Stimulated activated CD4-positive, alpha-beta T cell treated with anti-CD3 and anti-CD28 coated beads, Interleukin-1b, Interleukin-23, amount 100 ng/mL, for 48 hours (primary cell): ENCODE data around the gene NRP1.

Experiments used
- DNase-seq: peaks from one replicate; pipeline ENCODE4 v3.0.0-alpha.2; 2020

Gene NRP1

DNA sequence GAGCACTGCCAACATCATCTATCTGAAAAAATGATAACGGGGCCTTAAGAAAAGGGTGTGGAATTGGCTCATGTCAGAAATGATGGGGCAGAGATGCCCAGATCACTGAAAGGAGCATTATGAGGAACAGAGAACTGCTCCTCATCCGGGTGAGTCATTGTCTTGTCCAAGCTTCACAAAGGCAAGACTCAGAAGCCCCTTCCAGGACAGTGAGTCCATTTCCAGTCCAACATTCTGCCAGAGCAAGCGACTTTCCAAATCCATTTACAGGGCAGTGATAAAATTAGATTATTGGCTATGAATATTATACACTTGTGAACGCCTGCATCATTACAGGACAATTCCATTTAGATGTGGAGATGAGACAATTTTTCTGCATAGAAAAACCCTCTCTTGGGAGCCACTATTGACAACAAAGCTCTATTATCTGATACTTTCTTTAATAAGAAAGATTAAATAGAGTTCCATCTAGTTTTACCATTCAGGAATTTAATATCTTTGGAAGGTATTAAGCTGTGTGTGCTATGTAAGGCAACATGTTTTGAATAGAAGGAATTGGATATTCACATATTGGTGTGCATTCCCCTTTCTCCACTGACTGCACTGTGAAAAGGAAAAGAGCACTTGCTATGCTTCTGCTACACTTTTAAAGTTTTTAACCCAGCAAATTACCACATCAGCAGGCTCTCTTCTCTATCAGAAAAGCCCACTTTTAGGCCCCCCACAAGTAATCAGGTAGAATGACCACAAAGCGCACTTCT is 159.6 kb downstream of the NRP1 start:
- DNase-seq = no peak

DNA sequence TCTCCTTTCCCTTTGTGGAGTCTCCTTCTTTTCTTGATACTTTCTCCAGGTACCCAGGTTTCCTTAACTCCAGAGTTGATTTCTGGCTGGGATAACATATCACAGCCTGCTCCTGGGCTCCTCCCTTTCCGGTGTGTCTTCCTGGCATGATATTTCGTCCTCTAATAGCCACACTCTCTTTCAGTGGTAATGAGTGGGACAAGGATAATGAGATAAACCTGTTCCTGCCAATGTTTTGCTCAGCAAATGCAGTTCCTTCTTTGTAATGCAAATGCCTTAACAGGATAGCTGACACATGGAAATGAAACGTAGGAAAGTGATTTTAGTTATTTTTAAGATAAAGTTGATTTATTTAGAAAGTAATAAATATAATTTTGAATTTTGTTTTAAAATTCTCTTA is 168.6 kb downstream of the NRP1 start:
- DNase-seq = no peak

DNA sequence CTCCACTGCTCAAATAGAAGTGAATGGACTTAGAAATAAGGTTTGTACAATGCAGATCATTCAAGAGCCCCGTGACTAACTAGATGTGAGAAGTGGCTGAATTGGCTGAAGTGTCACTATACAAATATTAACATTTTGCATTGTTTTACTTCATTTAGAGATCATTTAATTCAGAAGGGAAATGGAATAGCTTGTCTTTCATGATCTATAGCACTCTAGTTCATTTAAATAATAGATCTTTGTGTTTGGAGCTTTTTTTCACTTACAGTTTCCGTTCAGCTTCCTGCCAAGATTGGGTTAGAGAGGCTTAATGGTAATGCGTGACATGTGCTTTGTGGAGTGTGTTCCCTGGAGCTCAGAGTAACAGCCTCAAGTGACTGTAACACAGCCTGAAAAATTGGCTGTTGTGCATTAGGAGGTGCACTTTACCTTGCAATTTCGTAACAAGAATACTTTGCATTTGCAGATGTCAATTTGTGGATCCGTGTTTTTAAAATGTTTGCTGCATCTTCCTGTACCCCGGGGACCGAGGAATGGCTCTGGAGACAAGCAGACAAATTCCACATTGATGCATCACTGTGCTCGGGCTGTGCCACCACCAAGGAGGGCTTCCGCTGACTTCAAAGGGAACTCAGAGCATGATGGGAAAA is 170.3 kb downstream of the NRP1 start:
- no peak for DNase-seq

GRCh38 chr10:33162248-33162575 is 172.3 kb downstream of the NRP1 start:
- DNase-seq = no peak

DNA sequence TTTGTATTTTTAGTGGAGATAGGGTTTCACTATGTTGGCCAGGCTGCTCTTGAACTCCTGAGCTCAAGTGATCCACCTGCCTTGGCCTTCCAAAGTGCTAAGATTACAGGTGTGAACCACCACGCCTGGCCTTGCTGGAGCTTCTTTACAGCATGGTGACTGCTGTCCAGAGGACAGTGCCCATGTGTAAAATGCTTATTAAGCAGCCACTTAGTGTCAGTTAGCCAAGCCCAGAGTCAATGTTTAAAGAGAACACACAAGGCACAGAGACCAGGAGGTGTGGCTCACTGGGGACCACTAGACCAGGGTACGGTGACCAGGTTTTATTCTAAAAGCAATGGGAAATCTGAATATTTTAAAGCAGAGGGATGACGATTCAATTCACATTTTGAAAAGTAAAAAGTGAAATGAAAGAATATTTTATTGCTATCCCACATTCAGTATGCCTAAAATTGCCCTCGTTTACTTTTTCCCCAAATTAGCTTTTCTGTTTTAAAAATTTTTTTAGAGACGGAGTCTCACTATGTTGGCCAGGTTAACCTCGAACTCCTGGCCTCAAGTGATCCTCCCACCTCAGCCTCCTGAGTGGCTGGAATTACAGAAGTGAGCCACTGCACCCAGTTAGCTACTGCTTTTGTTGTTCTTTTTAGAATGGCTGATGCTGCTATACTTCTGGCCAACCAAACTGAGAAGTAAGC is 172.8 kb downstream of the NRP1 start:
- no peak for DNase-seq

DNA sequence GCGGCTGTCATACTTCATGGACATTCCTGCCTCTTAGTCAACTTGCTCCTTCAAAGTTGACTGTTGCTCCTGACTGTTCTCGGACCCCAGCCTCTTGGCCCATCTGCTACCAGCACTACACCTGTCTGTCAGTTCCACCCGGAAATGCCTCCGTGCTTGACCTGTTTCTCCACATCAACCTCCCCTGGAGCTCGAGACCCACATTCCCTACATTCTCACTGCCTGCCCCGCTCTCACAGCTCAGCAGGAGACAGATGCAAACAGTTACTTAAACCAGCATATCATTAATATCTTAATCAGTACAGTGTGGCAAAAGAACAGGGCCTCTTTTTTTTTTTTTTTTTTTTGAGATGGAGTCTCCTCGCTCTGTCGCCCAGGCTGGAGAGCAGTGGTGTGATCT is 174.3 kb downstream of the NRP1 start:
- DNase-seq = no peak

GRCh38 chr10:33157103-33157502 is 177.4 kb downstream of the NRP1 start:
- no peak for DNase-seq

DNA sequence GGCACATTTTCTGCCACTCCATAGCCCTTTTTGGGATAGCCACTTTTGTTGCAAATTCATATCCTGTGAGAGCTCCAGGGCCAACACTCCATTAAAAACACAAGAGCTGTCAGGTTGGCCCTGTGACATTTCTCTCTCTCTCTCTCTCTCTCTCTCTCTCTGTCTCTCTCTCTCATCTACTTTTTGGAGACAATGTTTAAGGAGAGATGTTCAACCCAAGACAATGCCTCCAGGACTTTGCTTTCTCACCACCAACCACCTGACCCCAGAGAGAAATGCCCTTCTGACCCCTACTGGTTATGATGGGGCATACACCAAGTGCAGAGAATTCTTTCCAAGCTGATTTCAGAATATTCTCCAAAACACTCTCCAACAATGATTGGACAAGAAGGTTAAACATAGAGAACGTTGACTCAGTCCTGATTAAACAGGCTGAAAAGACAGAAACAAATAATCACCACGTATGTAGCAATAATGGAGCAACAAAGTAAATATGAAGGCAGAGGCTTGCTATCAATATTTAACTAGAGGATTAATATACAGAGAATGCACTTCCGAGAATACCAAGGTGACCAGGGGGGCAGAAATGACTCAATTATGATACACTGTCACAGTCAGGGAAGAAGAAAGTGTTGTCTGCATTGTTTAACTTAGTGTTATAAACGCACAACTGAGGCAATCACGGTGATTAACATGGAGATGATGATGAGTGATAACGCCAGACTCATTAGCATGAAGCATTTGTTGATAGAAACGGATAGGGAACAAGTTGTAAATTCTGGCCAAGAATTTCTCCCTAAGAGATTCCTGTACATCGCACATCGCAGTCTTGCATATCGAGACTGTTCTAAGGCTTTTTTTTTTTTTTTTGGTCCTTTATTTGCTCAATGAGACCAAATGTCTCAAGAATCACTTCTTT is 178.5 kb downstream of the NRP1 start:
- DNase-seq = peak; percentile 39

DNA sequence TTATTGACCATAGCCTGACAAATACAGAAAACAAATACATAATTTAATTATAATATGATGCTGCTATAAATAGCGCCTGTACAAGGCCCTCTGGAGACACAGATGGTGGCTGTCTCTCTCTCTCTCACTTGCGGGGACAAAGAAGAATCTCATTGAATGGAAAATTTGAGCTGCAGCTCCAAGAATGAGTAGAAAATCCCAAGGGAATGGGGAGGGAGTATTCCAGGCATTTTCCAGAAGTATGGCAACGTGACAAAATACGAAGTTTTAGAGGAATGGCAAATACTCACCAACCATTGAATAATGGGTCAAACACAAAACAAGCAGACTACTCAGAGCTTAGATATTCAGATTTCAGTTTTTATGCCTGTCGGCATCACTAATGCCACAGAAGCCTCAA is 179.9 kb downstream of the NRP1 start:
- no peak for DNase-seq

DNA sequence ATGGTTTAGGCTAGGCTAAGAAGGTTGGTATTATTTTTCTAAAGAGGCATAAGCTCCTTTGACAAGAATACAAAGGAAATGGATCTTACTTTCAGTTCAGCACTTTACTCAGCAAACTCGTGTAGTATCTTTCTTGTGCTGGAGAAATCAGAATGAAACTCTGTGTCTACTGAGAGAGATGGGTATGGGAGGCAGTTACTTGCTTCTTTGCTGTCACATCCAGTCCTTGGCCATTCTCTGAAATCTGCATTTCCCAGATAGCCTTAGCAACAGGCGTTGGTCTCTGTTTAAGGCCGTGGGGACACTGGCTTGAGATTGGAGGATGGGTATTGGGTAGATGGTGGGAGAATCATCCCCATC is 180.5 kb downstream of the NRP1 start:
- DNase-seq = no peak

DNA sequence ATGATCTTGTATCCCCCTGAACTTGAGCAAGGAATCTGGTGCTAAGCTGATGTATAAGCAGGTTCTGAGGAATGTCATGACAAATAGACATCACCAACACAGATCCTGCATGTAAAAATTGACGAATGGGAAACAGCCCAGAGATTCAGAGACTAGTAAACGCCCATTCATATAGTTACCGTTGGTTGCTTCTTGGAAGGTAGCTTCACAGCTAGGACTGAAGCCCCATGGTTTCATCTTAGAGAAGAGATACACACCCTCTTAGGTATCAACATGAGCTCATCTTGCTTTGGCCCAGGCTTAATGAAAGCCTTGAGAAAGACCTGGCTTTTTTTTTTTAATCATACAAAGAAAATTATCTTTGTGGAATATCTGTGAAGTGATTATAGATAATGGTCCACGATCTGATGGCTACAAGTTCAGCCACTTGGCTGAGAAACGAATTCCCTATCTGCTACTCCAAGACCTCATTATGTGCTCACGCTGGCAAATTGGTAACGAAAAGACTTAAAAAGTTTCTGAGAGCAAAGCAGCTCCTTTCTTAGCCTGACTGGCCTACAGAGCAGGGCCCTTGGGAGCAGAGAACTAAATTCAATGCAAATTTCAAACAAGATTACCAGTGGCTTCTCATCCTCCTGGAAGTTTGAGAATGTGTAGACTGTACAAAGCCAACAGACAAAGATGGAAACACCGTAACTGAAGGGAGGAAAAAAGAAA is 181.1 kb downstream of the NRP1 start:
- DNase-seq = no peak

- no peak for DNase-seq
Observed at GRCh38 chr10:33152750-33153149, 181.7 kb downstream of the NRP1 start.

GRCh38 chr10:33152146-33152545 is 182.3 kb downstream of the NRP1 start:
- no peak for DNase-seq

GRCh38 chr10:33151344-33151864 is 183.1 kb downstream of the NRP1 start:
- DNase-seq = no peak

DNA sequence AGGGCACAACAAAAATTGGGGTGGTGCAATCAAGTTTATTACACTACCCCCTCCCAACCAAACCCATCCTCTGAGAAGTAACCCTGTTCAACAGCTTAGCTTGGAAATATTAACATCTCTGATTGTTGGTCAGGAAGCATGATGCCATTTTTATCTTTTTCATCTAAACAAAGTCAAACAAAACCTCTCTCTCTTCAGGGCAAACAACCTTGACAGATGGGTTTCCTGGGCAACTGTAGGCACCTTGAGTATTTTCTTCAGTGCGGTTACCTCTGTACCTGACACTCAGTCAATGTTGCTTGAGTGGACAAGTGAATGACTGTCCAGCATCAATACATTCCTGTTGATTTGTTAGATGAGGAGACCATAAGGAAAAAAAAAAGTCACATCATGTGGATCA is 183.6 kb downstream of the NRP1 start:
- no peak for DNase-seq

- DNase-seq = no peak
Observed at GRCh38 chr10:33150146-33150545, 184.3 kb downstream of the NRP1 start.

- no peak for DNase-seq
Observed at GRCh38 chr10:33147013-33147310, 187.5 kb downstream of the NRP1 start.

- DNase-seq = no peak
Observed at GRCh38 chr10:33146189-33147012, 188.1 kb downstream of the NRP1 start.

DNA sequence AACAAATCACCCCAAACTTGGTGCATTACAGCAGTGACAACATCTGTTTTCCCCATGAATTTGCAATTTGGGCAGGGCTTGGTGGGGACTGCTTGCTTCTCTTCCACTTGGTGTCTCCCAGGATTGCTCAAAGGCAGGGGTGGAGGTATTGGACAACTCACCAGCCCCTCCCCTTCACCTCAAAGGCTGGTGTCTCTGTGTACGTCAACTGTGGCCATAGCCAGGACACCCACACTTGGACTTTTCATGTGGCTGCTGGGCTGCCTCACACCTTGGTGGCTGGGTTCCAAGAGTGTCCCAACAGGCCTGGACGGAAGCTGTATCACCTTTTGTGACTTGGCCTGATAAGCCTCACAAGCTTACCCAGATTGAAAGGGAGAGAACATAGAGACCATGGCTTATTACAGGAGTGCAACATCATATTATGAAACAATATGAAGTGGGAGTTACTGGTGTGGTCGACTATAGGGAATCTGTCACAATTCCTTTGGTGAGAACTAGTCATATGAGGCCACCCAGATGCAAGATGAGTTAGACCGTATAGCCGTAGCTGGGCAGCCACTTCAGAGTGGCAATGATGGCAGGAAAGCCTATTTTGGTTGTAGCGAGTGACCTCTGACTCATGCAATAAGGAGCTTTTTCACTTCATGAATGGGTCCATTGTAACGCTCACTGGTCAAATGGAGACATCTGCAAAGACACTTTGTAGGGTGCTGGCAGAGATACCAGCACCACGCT is 188.8 kb downstream of the NRP1 start:
- no peak for DNase-seq

DNA sequence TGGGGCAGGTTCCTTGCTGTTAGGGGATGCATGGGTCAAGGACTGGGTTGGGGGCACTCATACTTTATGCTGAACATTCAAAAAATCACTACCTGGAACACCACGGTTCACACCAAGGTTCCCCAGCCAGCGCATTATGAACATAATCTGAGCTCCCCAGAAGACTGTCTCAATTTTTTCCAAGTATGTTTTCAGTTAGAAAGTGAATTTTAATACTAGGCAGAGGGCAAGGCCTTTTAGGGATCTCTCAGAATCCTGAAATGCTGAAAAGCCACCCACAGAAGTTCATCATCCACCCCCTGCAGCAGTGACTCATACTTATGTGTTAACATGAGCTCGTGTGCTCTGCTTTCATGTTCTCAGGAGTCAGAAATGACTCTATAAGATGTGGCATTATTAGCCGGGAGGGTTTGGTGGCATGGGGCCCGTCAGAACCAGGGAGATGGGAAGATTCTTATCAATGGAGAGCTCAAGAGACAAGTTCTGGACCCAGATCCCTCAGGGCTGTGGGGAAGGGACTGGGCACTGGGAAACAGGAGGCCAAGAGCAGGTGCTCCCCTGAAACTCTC is 191.2 kb downstream of the NRP1 start:
- DNase-seq = peak; percentile 68

- no peak for DNase-seq
Observed at GRCh38 chr10:33142295-33142694, 192.2 kb downstream of the NRP1 start.
